Spleen (tissue), 11 donors: Measurements from ENCODE around the gene IFITM10. TPM values are rescaled to one million over a fixed set of nuclear protein-coding genes. Genes with fewer than 3 reads are reported as not detected.

Experiments
- DNase-seq: peaks from one replicate; pipeline ENCODE4 v3.0.0-alpha.2; 2020
- H3K27ac ChIP-seq, 8 donors: fragments of 200-600 bp; sonication (generic) in 7 of 8; 1 replicate in 4 of 8; 2 replicates in 4 of 8; pipeline versions ENCODE4 v1.5.0 to v1.8.0; 2016 to 2021; ENCODE audit warnings: inconsistent platforms in 4 of 8, mild to moderate bottlenecking in 4 of 8, moderate library complexity in 1 of 8
- H3K27me3 ChIP-seq, 7 donors: fragments of 200-600 bp; sonication (generic) in 6 of 7; replicated peaks in 1 of 7; 1 replicate in 4 of 7; 2 replicates in 3 of 7; pipeline versions ENCODE4 v1.5.0 to v1.8.0; 2016 to 2021; ENCODE audit warnings: inconsistent platforms in 3 of 7, mild to moderate bottlenecking in 1 of 7
- H3K36me3 ChIP-seq, 6 donors: fragments of 200-600 bp; sonication (generic) in 5 of 6; 1 replicate in 4 of 6; 2 replicates in 2 of 6; pipeline versions ENCODE4 v1.5.0 to v1.8.0; 2016 to 2021; ENCODE audit warnings: inconsistent platforms in 2 of 6
- H3K4me1 ChIP-seq, 6 donors: fragments of 200-600 bp; sonication (generic) in 5 of 6; 1 replicate in 3 of 6; 2 replicates in 3 of 6; pipeline versions ENCODE4 v1.5.0 to v1.8.0; 2016 to 2021; ENCODE audit warnings: inconsistent platforms in 3 of 6
- H3K4me3 ChIP-seq, 8 donors: fragments of 200-600 bp; sonication (generic) in 7 of 8; 1 replicate in 4 of 8; 2 replicates in 4 of 8; pipeline versions ENCODE4 v1.5.0 to v1.8.0; 2016 to 2021; ENCODE audit warnings: inconsistent platforms in 4 of 8, mild to moderate bottlenecking in 4 of 8, moderate library complexity in 2 of 8
- H3K9me3 ChIP-seq, 8 donors: fragments of 200-600 bp; sonication (generic) in 7 of 8; 1 replicate in 4 of 8; 2 replicates in 4 of 8; pipeline versions ENCODE4 v1.5.0 to v1.8.0; 2016 to 2021; ENCODE audit warnings: inconsistent platforms in 4 of 8
- CTCF ChIP-seq, 11 experiments: fragments of 200-600 bp in 7 of 11; fragments of 450-650 bp in 4 of 11; sonication (generic) in 4 of 11; IDR thresholded peaks in 8 of 11; conservative IDR thresholded peaks in 3 of 11; 1 replicate in 7 of 11; 2 replicates in 4 of 11; pipeline versions ENCODE4 v1.4.0 to v1.8.0; 2016 to 2021; ENCODE audit warnings: antibody characterized with exemption in 11 of 11, inconsistent platforms in 4 of 11, mild to moderate bottlenecking in 1 of 11
- POLR2A ChIP-seq, 3 donors: fragments of 450-650 bp; IDR thresholded peaks; one replicate each; pipeline ENCODE4 v1.5.1; 2017; ENCODE audit warnings: antibody characterized with exemption in 3 of 3, mild to moderate bottlenecking in 1 of 3
- POLR2AphosphoS5 ChIP-seq, 3 donors: sonication (generic); formaldehyde crosslinking; IDR thresholded peaks; one replicate each; pipeline ENCODE4 v1.5.1; 2017; ENCODE audit warnings: antibody characterized with exemption in 3 of 3
- WGBS, 5 donors: extraction: QIAGEN DNeasy Blood & Tissue Kit in 3 of 5; methylation state at CpG; one replicate each; pipeline versions ENCODE4 v1.1.5 to v1.1.7; 2013 to 2018; 5-methylcytosine and 5-hydroxymethylcytosine counted together
- intact Hi-C: fragments of 100-400 bp; cut with DNase I; formaldehyde crosslinking; loops from one replicate; pipeline ENCODE4 v1.15.0; 2023; ENCODE audit warnings: low total_unique reads
- polyA plus RNA-seq, 3 donors: library from polyadenylated mRNA; stranded (reverse); fragments of 200-250 nt; gene quantifications; one replicate each; pipeline ENCODE4 v1.2.1, GENCODE V29; 2013
- total RNA-seq, 7 donors: library from RNA; depleted of rRNA in 3 of 7; stranded (reverse); fragments of >200 nt in 3 of 7; fragmentation: NEBNext Ultra II Directional in 4 of 7; extraction: Animal tissue kit (Norgen Biotek cat#: 25700) in 4 of 7; gene quantifications; one replicate each; pipeline versions ENCODE4 v1.1.0 to v1.2.1, GENCODE V29; 2016 to 2021
- donor health status: healthy with polysubstance abuse.
- donor health status: DM: no; HTN: no; CAD: no; lungs with moderate emphysema.
- donor health status: DM: no; HTN: no; CAD: no.
- donor health status: Bipolar disorder and iron deficiency.
- donor health status: healthy.
- donor health status: DM: no; HTN: no; CAD: no.
- donor health status: DM: yes; HTN: yes; CAD: no.

IFITM10 gene
- total and polyA plus RNA-seq, 10 donors: 0.80 to 41.6 (median 7.3) TPM

GRCh38 chr11:1750840-1751530 is 590 bp upstream of the IFITM10 start:
- peak; percentile 80 for DNase-seq
- H3K27ac ChIP-seq: peak overlapping the region; percentile 55 to 99 (median 72)
- peaks cover 0 to 36% (median 12%) of the 10 kb centered on the region in 7 donors for H3K27me3 ChIP-seq
- intact Hi-C loops: no loop called here
- no peaks in the 10 kb centered on the region for H3K9me3 ChIP-seq
- 33 to 55% (median 40%) methylated on average over 13 to 14 of the region's 14 CpGs for WGBS, 5 donors
- H3K4me1 ChIP-seq: peaks cover 35 to 100% (median 88%) of the 10 kb centered on the region in 6 donors
- peak overlapping the region in 4 of 8 donors; percentile 47 to 77 (median 60) for H3K4me3 ChIP-seq
- no peak for TF ChIP-seq POLR2A (IDR thresholded peaks at IDR 0.05)
- peak; percentile 3 to 76 (median 56) for TF ChIP-seq POLR2AphosphoS5 (IDR thresholded peaks at IDR 0.05)
- peaks cover 5 to 69% (median 35%) of the 10 kb centered on the region in 6 donors for H3K36me3 ChIP-seq

GRCh38 chr11:1749395-1750351 is 722 bp downstream of the IFITM10 start:
- Histone ChIP-seq H3K27me3 (peaks cover 0 to 36% (median 12%) of the 10 kb centered on the region in 7 donors), H3K36me3 (peaks cover 5 to 56% (median 23%) of the 10 kb centered on the region in 6 donors), H3K4me3 (peak overlapping the region; percentile 39 to 77 (median 50)), H3K9me3 (no peaks in the 10 kb centered on the region), H3K4me1 (peaks cover 36 to 100% (median 87%) of the 10 kb centered on the region in 6 donors), H3K27ac (peak overlapping the region; percentile 41 to 99 (median 72))
- WGBS, 5 donors: 43 to 58% (median 50%) methylated on average over 19 to 25 of the region's 25 CpGs
- peak; percentile 36 to 67 (median 50) for TF ChIP-seq POLR2AphosphoS5 (IDR thresholded peaks at IDR 0.05)
- TF ChIP-seq POLR2A (IDR thresholded peaks at IDR 0.05): no peak
- peak; percentile 73 for DNase-seq
- intact Hi-C loops: no loop called here

- H3K27ac ChIP-seq: peak overlapping the region; percentile 41 to 99 (median 72)
- intact Hi-C loops: no loop called here
- H3K9me3 ChIP-seq: no peaks in the 10 kb centered on the region
- peak overlapping the region; percentile 39 to 77 (median 50) for H3K4me3 ChIP-seq
- H3K4me1 ChIP-seq: peaks cover 36 to 100% (median 86%) of the 10 kb centered on the region in 6 donors
- TF ChIP-seq CTCF (IDR thresholded peaks at IDR 0.05 in 8 of 11, conservative IDR thresholded peaks at IDR 0.05 in 3 of 11): no peak
- TF ChIP-seq POLR2AphosphoS5 (IDR thresholded peaks at IDR 0.05): peak in 2 of 3 donors; percentile 68 to 78
- WGBS, 5 donors: 1 to 3% (median 2%) methylated on average over 62 to 84 of the region's 84 CpGs
- peaks cover 0 to 36% (median 12%) of the 10 kb centered on the region in 7 donors for H3K27me3 ChIP-seq
- peaks cover 5 to 47% (median 17%) of the 10 kb centered on the region in 6 donors for H3K36me3 ChIP-seq
- peak; percentile 81 for DNase-seq
Observed at GRCh38 chr11:1748636-1749394, 1.6 kb downstream of the IFITM10 start.

GRCh38 chr11:1747753-1748635 is 2.4 kb downstream of the IFITM10 start:
- no peak for TF ChIP-seq POLR2A (IDR thresholded peaks at IDR 0.05)
- TF ChIP-seq CTCF (IDR thresholded peaks at IDR 0.05 in 8 of 11, conservative IDR thresholded peaks at IDR 0.05 in 3 of 11): peak in 2 of 11 experiments; percentile 10 to 12
- TF ChIP-seq POLR2AphosphoS5 (IDR thresholded peaks at IDR 0.05): peak in 2 of 3 donors; percentile 42 to 67
- Histone ChIP-seq H3K27ac (peak overlapping the region; percentile 41 to 99 (median 72)), H3K36me3 (peaks cover 3 to 39% (median 9%) of the 10 kb centered on the region in 6 donors), H3K4me3 (peak overlapping the region; percentile 39 to 77 (median 50)), H3K4me1 (peaks cover 30 to 93% (median 78%) of the 10 kb centered on the region in 6 donors), H3K9me3 (no peaks in the 10 kb centered on the region), H3K27me3 (peaks cover 0 to 36% (median 12%) of the 10 kb centered on the region in 7 donors)
- peak; percentile 80 for DNase-seq
- 41 to 71% (median 56%) methylated on average over 47 to 72 of the region's 72 CpGs for WGBS, 5 donors
- intact Hi-C loops: no loop called here
